DMS153 (cell line): Measurements from ENCODE around the gene PCDHA8.
"Not testable (repeated sequence)": the region's sequence is repeated elsewhere in the genome, so short reads cannot be mapped to it uniquely, and the experiment has no call there.

ENCODE experiments used
- DNase-seq: peaks from one replicate; lab custom pipeline; 2025; lab: John Stamatoyannopoulos, UW

The PCDHA8 gene

GRCh38 chr5:140840978-140841962, at the start of gene PCDHA8:
TSS of gene PCDHA8 (plus strand) at chr5:140841187. CDS start at chr5:140841322, 135 bp downstream.
- DNase-seq = no peak

DNA sequence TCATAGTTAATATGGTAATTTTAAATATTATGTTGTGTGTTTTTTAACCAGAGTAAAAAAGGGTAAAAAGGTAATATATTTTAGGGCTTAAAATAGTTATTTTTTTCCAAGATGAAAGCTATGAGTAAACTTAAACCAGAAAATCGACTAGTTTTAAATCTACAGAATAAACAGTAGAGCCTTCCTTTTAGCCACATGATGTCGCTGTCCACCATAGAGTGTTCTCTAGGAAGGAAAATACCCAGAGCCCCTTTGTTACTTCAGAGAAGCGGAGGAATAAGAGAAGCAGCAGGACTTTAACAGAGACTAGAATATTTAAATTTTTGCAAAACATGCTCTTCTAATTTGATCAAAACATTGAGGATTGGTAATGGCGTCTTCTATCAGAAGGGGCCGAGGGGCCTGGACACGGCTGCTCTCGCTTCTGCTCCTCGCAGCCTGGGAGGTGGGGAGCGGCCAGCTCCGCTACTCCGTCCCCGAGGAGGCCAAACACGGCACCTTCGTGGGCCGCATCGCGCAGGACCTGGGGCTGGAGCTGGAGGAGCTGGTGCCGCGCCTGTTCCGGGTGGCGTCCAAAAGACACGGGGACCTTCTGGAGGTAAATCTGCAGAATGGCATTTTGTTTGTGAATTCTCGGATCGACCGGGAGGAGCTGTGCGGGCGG, 46.3 kb upstream of the PCDHA8 start, which contains the start of gene PCDHA2:
PCDHA2 (plus strand) TSS at position 258 of the 664 bp plus-strand sequence.
- DNase-seq = no peak

DNA sequence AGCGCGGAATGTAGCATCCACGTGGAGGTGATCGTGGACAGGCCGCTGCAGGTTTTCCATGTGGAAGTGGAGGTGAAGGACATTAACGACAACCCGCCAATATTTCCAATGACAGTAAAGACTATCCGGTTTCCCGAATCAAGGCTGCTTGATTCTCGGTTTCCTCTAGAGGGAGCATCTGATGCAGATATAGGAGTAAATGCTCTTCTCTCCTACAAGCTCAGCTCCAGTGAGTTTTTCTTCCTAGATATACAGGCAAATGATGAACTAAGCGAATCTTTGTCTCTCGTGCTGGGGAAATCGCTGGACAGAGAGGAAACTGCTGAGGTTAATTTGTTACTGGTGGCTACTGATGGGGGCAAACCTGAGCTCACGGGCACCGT, 45.7 kb upstream of the PCDHA8 start:
- DNase-seq = no peak

DNA sequence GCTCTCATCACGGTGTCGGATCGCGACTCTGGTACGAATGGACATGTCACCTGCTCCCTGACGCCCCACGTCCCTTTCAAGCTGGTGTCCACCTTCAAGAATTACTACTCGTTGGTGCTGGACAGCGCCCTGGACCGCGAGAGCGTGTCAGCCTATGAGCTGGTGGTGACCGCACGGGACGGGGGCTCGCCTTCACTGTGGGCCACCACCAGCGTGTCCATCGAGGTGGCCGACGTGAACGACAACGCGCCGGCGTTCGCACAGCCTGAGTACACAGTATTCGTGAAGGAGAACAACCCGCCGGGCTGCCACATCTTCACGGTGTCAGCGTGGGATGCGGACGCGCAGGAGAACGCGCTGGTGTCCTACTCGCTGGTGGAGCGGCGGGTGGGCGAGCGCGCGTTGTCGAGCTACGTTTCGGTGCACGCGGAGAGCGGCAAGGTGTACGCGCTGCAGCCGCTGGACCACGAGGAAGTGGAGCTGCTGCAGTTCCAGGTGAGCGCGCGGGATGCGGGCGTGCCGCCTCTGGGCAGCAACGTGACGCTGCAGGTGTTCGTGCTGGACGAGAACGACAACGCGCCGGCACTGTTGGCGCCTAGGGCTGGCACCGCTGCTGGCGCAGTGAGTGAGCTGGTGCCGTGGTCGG, 44.8 kb upstream of the PCDHA8 start:
- not testable (repeated sequence) for DNase-seq

GRCh38 chr5:140796718-140797095, 44.3 kb upstream of the PCDHA8 start:
- no peak for DNase-seq

DNA sequence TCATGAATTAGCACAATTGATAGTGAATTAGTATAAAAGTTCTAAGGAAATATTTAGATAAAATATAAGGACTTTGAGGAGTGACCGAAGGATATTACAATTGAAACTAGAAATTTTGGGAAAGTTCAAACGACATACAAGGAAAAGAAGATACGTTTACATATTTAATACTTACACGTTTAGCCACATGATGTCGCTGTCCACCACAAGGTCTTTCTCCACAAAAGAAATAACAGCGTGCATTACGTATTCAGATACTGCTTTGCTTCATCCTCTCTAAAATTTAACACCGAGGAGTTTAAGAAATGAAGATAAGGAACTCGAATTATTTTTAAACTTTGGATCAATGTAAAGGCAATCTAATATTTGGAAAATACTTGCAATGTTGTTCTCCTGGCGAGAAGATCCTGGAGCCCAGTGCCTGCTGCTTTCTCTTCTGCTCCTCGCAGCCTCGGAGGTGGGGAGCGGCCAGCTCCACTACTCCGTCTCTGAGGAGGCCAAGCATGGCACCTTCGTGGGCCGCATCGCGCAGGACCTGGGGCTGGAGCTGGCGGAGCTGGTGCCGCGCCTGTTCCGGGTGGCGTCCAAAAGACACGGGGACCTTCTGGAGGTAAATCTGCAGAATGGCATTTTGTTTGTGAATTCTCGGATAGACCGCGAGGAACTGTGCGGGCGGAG, 40.0 kb upstream of the PCDHA8 start, which contains the start of gene PCDHA3:
PCDHA3 (plus strand) TSS at position 242 of the 678 bp plus-strand sequence.
- no peak for DNase-seq

DNA sequence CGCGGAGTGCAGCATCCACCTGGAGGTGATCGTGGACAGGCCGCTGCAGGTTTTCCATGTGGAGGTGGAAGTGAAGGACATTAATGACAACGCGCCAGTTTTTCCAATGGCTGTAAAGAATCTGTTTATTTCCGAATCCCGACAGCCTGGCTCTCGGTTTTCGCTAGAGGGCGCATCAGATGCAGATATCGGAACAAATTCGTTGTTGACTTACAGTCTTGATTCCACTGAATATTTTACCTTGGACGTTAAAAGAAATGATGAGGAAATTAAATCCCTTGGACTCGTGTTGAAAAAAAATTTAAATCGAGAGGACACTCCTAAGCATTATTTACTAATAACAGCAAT, 39.5 kb upstream of the PCDHA8 start:
- no peak for DNase-seq

GRCh38 chr5:140802381-140802780, 38.6 kb upstream of the PCDHA8 start:
- DNase-seq = not testable (repeated sequence)

- DNase-seq = no peak
Observed at GRCh38 chr5:140802781-140803271, 38.2 kb upstream of the PCDHA8 start.

DNA sequence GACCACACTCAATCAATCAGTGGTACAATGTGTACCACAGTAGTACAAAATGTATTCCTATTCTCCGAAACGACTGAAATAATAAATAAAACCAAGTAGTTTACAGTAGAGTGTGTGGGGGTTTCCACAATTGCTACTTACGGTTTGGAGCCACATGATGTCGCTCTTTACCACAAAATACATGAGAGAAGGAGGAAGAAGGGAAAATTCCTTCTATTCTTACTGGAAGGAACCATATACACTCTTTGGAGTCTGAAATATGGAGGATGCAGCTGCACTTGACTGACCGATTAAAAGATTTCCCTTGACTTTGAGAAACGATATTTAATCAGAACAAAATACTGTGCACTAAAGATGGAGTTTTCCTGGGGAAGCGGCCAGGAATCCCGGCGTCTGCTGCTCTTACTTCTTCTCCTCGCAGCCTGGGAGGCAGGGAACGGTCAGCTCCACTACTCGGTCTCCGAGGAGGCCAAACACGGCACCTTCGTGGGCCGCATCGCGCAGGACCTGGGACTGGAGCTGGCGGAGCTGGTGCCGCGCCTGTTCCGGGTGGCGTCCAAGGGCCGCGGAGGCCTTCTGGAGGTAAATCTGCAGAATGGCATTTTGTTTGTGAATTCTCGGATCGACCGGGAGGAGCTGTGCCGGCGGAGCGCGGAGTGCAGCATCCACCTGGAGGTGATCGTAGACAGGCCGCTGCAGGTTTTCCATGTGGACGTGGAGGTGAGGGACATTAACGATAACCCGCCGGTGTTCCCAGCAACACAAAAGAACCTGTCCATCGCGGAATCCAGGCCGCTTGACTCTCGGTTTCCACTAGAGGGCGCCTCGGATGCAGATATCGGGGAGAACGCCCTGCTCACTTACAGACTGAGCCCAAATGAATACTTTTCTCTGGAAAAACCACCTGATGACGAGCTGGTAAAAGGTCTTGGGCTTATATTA, 33.9 kb upstream of the PCDHA8 start, which contains the start of gene PCDHA4:
PCDHA4 (plus strand) TSS at position 235 of the 942 bp plus-strand sequence.
- no peak for DNase-seq

- not testable (repeated sequence) for DNase-seq
Observed at GRCh38 chr5:140808241-140808888, 32.6 kb upstream of the PCDHA8 start.

- no peak for DNase-seq
Observed at GRCh38 chr5:140808889-140809291, 32.1 kb upstream of the PCDHA8 start.

- DNase-seq = no peak
Observed at GRCh38 chr5:140821375-140822280, 19.4 kb upstream of the PCDHA8 start, which contains the start of gene PCDHA5. TSS of gene PCDHA5 (plus strand) at chr5:140821613.

DNA sequence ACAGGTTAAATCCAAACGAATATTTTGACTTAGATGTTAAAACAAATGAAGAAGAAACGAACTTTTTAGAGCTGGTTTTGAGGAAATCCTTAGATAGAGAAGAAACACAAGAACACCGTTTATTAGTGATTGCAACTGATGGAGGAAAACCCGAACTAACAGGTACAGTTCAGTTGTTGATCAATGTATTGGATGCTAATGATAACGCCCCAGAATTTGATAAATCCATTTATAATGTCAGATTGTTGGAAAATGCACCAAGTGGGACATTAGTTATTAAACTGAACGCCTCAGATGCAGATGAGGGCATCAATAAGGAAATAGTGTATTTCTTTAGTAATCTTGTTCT, 18.7 kb upstream of the PCDHA8 start:
- DNase-seq = no peak

DNA sequence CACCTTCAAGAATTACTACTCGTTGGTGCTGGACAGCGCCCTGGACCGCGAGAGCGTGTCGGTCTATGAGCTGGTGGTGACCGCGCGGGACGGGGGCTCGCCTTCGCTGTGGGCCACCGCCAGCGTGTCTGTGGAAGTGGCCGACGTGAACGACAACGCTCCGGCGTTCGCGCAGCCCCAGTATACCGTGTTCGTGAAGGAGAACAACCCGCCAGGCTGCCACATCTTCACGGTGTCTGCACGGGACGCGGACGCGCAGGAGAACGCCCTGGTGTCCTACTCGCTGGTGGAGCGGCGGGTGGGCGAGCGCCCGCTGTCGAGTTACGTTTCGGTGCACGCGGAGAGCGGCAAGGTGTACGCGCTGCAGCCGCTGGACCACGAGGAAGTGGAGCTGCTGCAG, 18.0 kb upstream of the PCDHA8 start:
- not testable (repeated sequence) for DNase-seq

DNA sequence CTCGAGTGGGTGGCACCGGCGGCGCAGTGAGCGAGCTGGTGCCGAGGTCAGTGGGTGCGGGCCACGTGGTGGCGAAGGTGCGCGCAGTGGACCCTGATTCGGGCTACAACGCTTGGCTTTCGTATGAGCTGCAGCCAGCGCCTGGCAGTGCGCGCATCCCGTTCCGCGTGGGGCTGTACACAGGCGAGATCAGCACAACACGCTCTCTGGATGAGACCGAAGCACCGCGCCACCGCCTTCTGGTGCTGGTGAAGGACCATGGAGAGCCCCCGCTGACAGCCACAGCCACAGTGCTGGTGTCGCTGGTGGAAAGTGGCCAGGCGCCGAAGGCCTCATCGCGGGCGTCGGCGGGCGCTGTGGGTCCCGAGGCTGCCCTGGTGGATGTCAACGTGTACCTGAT, 17.5 kb upstream of the PCDHA8 start:
- no peak for DNase-seq

DNA sequence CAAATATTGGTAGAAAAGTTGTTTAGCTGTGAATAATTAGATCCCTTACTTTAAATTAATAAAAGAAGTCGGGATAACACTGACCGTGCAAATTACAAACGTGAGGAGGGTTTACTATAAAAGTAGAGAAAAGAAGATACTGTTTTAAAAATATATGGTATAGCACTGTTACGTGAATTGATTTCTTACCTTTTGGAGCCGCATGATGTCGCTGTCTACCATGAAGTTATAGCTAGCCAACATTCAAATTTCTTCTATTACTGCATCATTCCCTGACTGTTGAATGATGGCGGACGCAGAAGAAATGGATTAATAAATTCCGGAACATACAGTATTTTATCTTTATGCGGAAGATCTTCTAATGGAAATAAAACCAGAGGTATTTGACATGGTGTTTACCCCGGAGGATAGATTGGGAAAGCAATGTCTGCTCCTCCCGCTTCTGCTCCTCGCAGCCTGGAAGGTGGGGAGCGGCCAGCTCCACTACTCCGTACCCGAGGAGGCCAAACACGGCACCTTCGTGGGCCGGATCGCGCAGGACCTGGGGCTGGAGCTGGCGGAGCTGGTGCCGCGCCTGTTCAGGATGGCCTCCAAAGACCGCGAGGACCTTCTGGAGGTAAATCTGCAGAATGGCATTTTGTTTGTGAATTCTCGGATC, 13.2 kb upstream of the PCDHA8 start, which contains the start of gene PCDHA6:
PCDHA6 (plus strand) TSS at position 257 of the 658 bp plus-strand sequence; CDS start at position 389, 132 bp downstream.
- no peak for DNase-seq

DNA sequence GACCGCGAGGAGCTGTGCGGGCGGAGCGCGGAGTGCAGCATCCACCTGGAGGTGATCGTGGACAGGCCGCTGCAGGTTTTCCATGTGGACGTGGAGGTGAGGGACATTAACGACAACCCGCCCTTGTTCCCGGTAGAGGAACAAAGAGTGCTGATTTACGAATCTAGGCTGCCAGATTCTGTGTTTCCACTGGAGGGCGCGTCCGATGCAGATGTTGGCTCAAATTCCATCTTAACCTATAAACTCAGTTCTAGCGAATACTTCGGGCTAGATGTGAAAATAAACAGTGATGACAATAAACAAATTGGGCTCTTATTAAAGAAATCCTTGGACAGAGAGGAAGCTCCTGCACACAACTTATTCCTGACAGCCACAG, 12.6 kb upstream of the PCDHA8 start:
- DNase-seq = no peak
